Upper lobe of right lung (tissue), 1 donor: ENCODE data around the gene ADAM21. TPM values are rescaled to one million over a fixed set of nuclear protein-coding genes. Genes with fewer than 3 reads are reported as not detected.
"Not testable (repeated sequence)": the region's sequence is repeated elsewhere in the genome, so short reads cannot be mapped to it uniquely, and the experiment has no call there.

ENCODE experiments used
- ATAC-seq: fragments of 200-7000 bp; cut with Tn5 transposase; one replicate; pipeline ENCODE4 v1.9.1; 2020; ENCODE audit warnings: mild to moderate bottlenecking, moderate library complexity
- DNase-seq: peaks from one replicate; pipeline ENCODE4 v3.0.0-alpha.2; 2020
- H3K27ac ChIP-seq: fragments of 200-600 bp; one replicate; pipeline ENCODE4 v1.8.0; 2022
- H3K27me3 ChIP-seq: fragments of 200-600 bp; one replicate; pipeline ENCODE4 v1.8.0; 2022; ENCODE audit warnings: mild to moderate bottlenecking
- H3K36me3 ChIP-seq: fragments of 200-600 bp; one replicate; pipeline ENCODE4 v1.8.0; 2022
- H3K4me1 ChIP-seq: fragments of 200-600 bp; one replicate; pipeline ENCODE4 v1.8.0; 2022
- H3K4me3 ChIP-seq: fragments of 200-600 bp; one replicate; pipeline ENCODE4 v1.8.0; 2022; ENCODE audit warnings: mild to moderate bottlenecking
- H3K9me3 ChIP-seq: fragments of 200-600 bp; one replicate; pipeline ENCODE4 v1.8.0; 2022
- CTCF ChIP-seq: fragments of 200-600 bp; IDR thresholded peaks from one replicate; pipeline ENCODE4 v1.8.0; 2022; ENCODE audit warnings: antibody characterized with exemption
- intact Hi-C: fragments of 100-400 bp; cut with DNase I; formaldehyde crosslinking; loops from one replicate; pipeline ENCODE4 v1.11.0; 2022
- total RNA-seq: library from RNA; stranded (reverse); fragmentation: NEBNext Ultra II Directional; extraction: Animal tissue kit (Norgen Biotek cat#: 25700); gene quantifications from one replicate; pipeline ENCODE4 v1.2.1, GENCODE V29; 2021
- donor health status: DM: no; HTN: yes; CAD: no; lungs with severe emphysema.

The ADAM21 gene
- total RNA-seq, 1 donor from 2014 or later, result not detected

GRCh38 chr14:70441641-70442040, 10.3 kb upstream of the ADAM21 start:
- intact Hi-C loops, result no loop called here

GRCh38 chr14:70442750-70443149, 9.2 kb upstream of the ADAM21 start:
- ATAC-seq, result no peak
- no peak for DNase-seq
- TF ChIP-seq CTCF, result no peak
- intact Hi-C loops, result no loop called here
- Histone ChIP-seq H3K9me3 (peaks cover 25% of the 10 kb centered on the region), H3K4me1 (no peaks in the 10 kb centered on the region), H3K36me3 (no peaks in the 10 kb centered on the region), H3K4me3 (no peak overlapping the region), H3K27ac (no peak overlapping the region), H3K27me3 (no peaks in the 10 kb centered on the region)

More at GRCh38 chr14:70441641-70442040, 10.3 kb upstream of the ADAM21 start:
- Histone ChIP-seq H3K36me3 (no peaks in the 10 kb centered on the region), H3K27me3 (no peaks in the 10 kb centered on the region), H3K4me3 (no peak overlapping the region), H3K9me3 (peaks cover 25% of the 10 kb centered on the region), H3K27ac (no peak overlapping the region), H3K4me1 (no peaks in the 10 kb centered on the region)
- no peak for TF ChIP-seq CTCF
- ATAC-seq (no peak), DNase-seq (no peak)

- Histone ChIP-seq H3K9me3 (peaks cover 7% of the 10 kb centered on the region), H3K27ac (no peak overlapping the region), H3K4me3 (no peak overlapping the region), H3K36me3 (no peaks in the 10 kb centered on the region), H3K27me3 (no peaks in the 10 kb centered on the region), H3K4me1 (no peaks in the 10 kb centered on the region)
- ATAC-seq (no peak), DNase-seq (no peak)
- intact Hi-C loops, result no loop called here
- TF ChIP-seq CTCF, result no peak
Observed at GRCh38 chr14:70448633-70449340, 3.2 kb upstream of the ADAM21 start.

- ATAC-seq (no peak), DNase-seq (no peak)
- Histone ChIP-seq H3K9me3 (no peaks in the 10 kb centered on the region), H3K27me3 (no peaks in the 10 kb centered on the region), H3K4me1 (no peaks in the 10 kb centered on the region), H3K27ac (no peak overlapping the region), H3K4me3 (no peak overlapping the region), H3K36me3 (no peaks in the 10 kb centered on the region)
- intact Hi-C loops, result no loop called here
- no peak for TF ChIP-seq CTCF
Observed at GRCh38 chr14:70454731-70455130, 2.8 kb downstream of the ADAM21 start.

- Histone ChIP-seq H3K27me3 (no peaks in the 10 kb centered on the region), H3K27ac (no peak overlapping the region), H3K4me1 (no peaks in the 10 kb centered on the region), H3K4me3 (no peak overlapping the region), H3K36me3 (no peaks in the 10 kb centered on the region), H3K9me3 (no peaks in the 10 kb centered on the region)
- TF ChIP-seq CTCF, result no peak
- DNase-seq (no peak), ATAC-seq (no peak)
- intact Hi-C loops, result no loop called here
Observed at GRCh38 chr14:70468731-70469130, 16.8 kb downstream of the ADAM21 start.

- H3K36me3 ChIP-seq, DNase-seq, intact Hi-C loops, H3K9me3 ChIP-seq, H3K27me3 ChIP-seq, H3K27ac ChIP-seq, ATAC-seq, H3K4me1 ChIP-seq, H3K4me3 ChIP-seq: not testable (repeated sequence)
Observed at GRCh38 chr14:70470863-70471563, 19.0 kb downstream of the ADAM21 start.
